COR-L47 (cell line): ENCODE results near the gene DPPA2.

Experiments
- DNase-seq: peaks from one replicate; lab custom pipeline; 2025; lab: John Stamatoyannopoulos, UW

Gene DPPA2

DNA sequence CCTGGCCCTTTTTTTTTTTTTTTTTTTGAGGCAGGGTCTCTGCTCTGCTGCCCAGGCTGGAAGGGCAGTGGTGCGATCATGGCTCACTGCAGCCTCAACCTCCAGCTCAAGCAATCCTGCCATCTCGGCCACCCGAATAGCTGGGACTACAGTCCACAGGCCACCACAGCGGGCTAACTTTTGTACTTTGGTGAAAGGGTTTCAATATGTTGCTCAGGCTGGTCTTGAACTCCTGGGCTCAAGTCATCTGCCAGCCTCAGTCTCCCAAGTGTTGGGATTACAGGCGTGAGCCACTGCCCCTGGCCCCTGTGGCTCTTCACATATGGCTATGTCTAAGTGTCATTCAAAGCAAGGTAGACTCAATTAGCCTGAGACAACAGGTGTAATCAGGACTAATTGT, 8.8 kb upstream of the DPPA2 start:
- DNase-seq, result no peak

DNA sequence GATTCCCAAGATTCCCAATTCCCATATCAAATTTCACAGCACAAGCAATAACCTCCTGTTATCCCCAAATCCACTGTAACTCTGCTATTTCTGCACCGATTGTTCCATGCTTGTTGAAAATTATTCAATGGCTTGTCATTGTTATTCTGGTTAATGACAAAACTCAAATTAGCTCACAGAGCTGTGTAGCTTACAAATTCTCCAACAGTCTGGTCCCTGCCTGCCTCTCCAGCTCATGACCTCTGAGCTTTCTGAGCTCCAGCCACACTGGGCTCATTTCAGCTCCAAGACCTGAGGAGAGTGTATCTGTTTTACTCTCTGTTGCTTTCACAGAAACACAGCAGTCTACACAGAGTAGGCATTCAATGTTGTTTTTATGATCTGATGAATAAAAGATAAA, 3.3 kb downstream of the DPPA2 start:
- no peak for DNase-seq

DNA sequence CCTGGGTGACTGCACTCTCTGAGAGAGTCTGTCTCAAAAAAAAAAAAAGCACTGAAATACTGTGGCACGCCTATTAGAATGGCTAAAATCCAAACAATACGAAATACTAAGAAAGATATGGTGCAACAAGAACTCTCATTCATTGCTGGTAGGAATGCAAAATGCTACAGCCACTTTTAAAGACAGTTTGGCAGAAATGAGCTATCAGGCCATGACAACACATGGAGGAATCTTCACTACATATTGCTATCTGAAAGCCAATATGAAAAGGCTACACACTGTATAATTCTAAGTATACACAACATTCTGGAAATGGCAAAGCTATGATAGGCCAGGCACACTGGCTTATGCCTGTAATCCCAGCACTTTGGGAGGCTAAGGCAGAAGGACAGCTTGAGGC, 18.8 kb downstream of the DPPA2 start:
- DNase-seq, result no peak

DNA sequence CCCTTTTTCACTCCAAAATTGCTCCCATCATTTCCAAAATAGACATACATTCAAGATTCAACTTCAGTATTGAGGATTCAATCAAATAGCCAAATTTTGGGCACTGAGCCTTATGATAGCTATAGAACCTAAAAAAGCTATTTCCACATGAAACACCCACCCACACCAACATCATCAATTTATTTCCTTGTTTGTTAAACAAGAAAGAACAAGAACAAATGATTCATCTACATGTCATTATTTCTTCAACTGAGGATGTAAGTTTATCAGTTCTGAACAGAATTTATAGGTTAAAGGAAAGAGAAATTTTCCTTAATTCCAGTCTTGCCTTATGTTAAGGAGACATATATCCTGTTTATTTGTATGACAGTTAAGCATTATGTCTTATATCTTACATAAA, 32.2 kb downstream of the DPPA2 start:
- no peak for DNase-seq

DNA sequence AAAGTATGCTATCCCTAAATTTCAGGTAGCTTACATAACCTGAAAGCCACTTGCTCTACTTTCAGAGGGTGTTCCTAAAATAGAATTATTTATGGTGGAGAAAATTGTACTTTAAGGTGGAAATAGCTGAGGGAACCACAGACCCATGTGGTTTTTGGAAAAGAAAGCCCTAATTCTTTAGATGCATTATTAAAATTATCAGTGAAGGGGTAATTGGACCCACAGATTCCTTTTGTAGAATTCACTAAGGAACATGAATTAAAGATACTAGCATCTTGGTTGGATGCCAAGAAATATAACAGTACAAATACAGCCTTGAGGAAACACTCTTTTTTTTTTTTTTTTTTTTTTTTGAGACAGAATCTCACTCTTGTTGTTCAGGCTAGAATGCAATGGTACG, 37.8 kb downstream of the DPPA2 start:
- no peak for DNase-seq

DNA sequence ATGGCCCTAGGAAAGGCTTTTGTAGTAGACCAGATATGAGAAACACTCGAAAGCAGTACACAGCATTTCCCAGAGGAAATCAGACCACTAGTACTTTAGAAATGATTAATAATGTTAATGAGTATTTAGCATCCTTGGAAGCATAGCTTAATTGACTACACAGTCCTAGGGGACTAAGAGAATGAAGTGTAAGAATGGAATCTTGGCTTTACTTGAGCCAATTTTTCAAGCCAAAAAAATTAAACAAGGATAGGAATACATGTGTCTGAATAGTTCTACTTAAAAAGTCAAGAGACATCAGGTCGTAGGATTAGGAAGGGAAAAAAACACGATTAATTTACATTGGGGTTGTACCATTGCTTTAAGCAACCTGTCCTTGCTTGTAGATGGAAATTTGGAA, 38.2 kb downstream of the DPPA2 start:
- no peak for DNase-seq

DNA sequence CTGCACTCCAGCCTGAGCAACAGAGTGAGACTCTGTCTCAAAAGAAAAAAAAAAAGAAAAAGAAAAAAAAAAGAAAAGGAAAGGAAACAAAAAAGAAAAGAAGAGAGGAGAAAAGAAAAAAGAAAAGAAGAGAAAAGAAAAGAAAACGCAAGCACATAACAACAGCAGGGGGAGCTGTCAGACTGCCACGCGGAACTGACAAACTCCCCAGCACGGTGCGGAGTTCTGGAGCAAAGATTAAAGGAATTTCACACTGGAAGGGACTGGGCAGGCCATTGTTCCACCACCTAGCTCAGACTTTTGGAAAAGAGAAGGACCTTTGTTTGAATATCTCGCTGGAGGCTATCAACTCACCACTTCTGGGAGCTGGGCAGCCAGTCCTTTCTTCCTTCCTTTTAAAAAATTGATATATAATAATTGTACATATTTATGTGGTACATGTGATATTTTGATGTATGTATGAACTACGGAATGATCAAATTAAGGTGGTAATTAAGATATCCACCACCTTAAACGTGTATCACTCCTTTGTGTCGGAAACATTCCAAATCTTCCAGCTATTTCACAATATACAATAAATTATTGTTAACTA, 40.5 kb downstream of the DPPA2 start:
- peak; percentile 23 for DNase-seq

DNA sequence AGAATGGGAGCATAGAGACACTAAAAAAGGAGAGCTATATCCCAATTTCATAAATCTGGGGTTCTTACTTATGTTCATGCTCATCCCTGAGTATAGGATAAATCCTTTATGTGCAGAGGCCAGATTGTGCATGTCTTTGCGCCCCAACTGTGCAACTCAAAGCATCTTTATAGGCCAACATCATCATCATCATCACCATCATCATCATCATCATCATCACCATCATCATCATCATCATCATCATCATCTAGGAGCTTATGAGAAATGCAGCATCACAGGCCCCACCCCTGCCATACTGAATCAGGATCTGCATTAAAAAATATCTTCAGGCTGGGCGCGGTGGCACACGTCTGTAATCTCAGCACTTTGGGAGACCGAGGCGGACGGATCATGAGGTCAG, 45.5 kb downstream of the DPPA2 start:
- DNase-seq, result no peak

DNA sequence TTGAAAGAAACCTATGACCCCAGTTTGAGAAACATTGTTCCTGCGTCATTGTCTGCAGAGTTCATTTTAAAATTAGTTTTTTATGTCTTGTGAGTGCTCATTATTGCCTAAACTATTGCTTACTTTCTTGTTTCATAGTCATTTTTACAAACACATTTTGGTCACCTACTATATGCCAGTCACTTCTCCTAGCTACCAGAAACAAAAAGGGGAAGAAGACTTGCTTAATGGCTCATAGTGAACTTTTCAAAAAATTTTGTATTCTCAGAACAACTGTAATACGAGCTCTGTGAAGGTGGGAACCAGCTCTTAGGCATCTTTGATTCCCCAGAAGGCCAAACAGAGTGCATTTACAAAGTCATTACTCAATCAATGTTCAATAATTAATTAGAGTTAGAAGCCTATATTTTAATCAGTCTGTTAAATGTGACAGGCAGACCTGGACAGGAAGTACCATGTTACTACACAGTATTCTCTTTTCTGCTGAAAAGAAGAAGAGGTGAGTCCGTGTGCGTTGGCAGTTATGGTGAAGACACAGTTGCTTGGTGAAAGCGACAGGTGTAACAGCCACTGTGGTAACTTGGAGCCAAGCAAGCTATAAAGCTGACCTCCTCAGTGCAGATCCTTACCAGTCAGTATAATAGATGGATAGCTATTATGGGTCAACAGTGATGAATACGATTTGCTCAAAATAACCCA, 46.6 kb downstream of the DPPA2 start:
- DNase-seq, result no peak

DNA sequence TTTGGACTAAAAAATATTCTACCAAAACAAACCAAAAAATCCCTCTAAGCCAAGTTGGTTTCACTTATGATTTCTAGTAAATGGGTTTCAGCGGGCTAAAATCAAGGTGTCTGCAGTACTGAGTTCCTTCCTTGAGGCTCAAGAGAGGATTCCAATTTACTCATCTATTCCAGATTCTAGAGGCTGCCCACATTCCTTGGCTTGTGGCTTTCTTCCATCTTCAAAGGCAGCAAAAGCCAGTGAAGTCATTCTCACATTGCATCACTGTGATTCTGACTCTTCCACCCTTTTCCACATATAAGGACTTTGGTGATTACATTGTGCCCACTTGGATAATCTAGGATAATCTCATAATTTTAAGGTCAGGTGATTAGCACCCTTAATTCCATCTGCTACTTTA, 48.1 kb downstream of the DPPA2 start:
- no peak for DNase-seq

DNA sequence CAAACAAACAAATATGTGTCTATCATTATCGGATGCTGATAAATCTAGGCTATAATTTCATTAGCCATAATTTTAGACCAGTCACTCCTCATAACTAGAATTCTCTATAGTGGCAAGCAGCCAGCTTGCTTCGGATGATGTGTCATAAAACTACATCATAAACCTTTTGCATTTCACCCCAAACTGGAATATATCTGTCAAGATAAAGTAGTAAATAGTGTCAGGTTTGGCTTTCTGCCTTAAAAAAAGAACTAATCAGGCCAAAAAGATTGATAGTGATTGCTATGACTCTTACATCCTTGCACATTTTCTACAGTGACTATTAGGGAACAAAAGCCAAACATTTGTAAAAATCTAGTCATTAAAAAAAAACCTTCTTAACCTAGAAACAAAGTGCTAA, 51.0 kb downstream of the DPPA2 start:
- DNase-seq, result no peak

DNA sequence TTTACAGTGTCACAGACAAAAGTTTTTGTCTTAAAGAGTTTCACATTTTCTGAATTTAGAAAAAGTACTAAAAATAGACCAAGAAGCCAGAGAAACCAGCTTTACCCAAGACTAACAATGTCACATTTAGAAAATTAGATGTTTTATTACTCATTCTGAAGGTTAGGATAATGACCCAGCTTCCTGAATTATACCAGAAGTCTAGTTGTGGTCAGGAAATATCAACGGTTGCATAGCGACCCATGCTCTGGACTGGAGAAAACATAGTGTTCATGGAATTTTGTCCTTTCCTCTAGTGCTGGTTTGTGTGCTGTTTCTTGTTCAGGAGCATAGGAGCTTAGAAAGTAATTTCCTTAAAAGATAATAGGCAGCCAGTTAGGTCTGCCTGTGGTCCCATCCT, 59.0 kb downstream of the DPPA2 start:
- DNase-seq, result no peak

DNA sequence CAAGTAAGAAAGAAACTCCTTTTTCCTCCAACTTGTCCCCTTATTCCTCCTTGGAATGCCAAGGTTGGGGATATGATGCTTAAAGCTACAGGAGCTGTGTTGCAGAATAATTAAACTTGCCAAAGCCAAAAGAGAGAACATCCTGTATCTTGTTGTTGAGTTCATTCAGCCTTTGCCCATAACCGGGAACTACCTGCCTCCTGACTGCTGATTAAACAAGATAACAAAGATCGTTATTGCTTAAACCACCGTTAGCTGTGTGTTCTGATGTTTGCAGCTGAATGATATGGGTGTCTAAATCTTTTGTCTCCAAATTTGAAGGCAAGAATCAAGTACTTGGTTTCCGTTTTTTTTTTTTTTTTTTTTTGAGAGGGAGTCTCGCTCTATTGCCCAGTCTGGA, 61.5 kb downstream of the DPPA2 start:
- no peak for DNase-seq

DNA sequence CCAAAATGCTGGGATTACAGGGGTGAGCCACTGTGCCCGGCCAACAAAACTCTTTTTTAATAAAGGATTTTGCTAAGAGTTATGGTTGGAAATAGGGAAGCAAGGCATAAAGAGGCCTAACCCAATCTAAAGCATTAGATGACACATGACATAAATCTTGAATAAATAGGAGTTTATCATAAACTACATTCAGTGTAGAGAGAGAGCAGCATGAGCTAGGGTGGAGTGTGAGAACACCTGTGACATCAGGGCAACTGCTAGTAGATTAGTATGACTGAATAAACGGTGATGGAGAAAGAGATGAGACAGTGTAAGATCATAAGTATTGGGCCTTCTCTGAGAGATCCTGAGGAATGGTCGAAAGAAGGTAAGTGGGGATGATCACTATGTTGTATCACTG, 63.7 kb downstream of the DPPA2 start:
- DNase-seq, result no peak
